IMR-90 (cell line): Measurements from ENCODE around the gene ADCY4. TPM values are rescaled to one million over a fixed set of nuclear protein-coding genes. Genes with fewer than 3 reads are reported as not detected.

Source experiments
- ATAC-seq: fragments of 200-7000 bp; cut with Tn5 transposase; 2 replicates; pipeline ENCODE4 v1.9.1; 2020; ENCODE audit warnings: low read depth, mild to moderate bottlenecking, moderate library complexity
- BruUV-seq: library from RNA; stranded (reverse); fragments of 400-500 nt; replicated peaks from 2 replicates; lab custom pipeline; 2021; lab: Mats Ljungman, UMichigan
- CTCF ChIA-PET: fragments of 300-600 bp; formaldehyde crosslinking; extraction: SDS; loops from one replicate; lab custom pipeline; 2021; ENCODE audit warnings: antibody characterized with exemption; lab: Yijun Ruan, JAX
- POLR2A ChIA-PET: fragments of 300-600 bp; sonication (Branson Sonifier 250); formaldehyde crosslinking; loops from one replicate; lab custom pipeline; 2022; ENCODE audit warnings: antibody characterized with exemption; ENCODE audit not compliant: unreplicated experiment; lab: Charles Lee
- DNase-seq: peaks from one replicate; pipeline ENCODE4 v3.0.0; 2013
- H2AFZ ChIP-seq: replicated peaks from 2 replicates; pipeline ENCODE3; 2013; ENCODE audit warnings: low read length, mild to moderate bottlenecking; ENCODE audit not compliant: poor library complexity
- H2AK5ac ChIP-seq: 2 replicates; pipeline ENCODE4 v1.6.1; 2013; ENCODE audit warnings: low read depth, low read length, inconsistent platforms
- H2AK9ac ChIP-seq: replicated peaks from 2 replicates; pipeline ENCODE3; 2013; ENCODE audit warnings: mild to moderate bottlenecking, low read depth, low read length, moderate library complexity; ENCODE audit not compliant: poor library complexity
- H2BK120ac ChIP-seq: 2 replicates; pipeline ENCODE4 v1.6.1; 2013; ENCODE audit warnings: low read depth, low read length, inconsistent platforms
- H2BK15ac ChIP-seq: 3 replicates; pipeline ENCODE4 v1.6.1; 2013; ENCODE audit warnings: low read depth, low read length, inconsistent platforms
- H2BK20ac ChIP-seq: 2 replicates; pipeline ENCODE4 v1.6.1; 2013; ENCODE audit warnings: low read depth, mild to moderate bottlenecking, inconsistent platforms, low read length, moderate library complexity
- H2BK5ac ChIP-seq: 2 replicates; pipeline ENCODE4 v1.6.1; 2013; ENCODE audit warnings: mild to moderate bottlenecking, low read depth, low read length, inconsistent platforms; ENCODE audit not compliant: poor library complexity, severe bottlenecking
- H3K14ac ChIP-seq: replicated peaks from 2 replicates; pipeline ENCODE4 v1.6.1; 2013; ENCODE audit warnings: low read depth, low read length, inconsistent platforms
- H3K18ac ChIP-seq: 2 replicates; pipeline ENCODE4 v1.6.1; 2013; ENCODE audit warnings: low read depth, low read length, control low read depth
- H3K23ac ChIP-seq: 2 replicates; pipeline ENCODE4 v1.6.1; 2013; ENCODE audit warnings: low read depth, low read length, inconsistent platforms
- H3K27ac ChIP-seq: 2 replicates; pipeline ENCODE4 v1.5.1; 2013; ENCODE audit warnings: mild to moderate bottlenecking, control low read depth, low read length; ENCODE audit not compliant: insufficient read depth
- H3K27me3 ChIP-seq: 2 replicates; pipeline ENCODE4 v1.6.1; 2013; ENCODE audit warnings: low read length; ENCODE audit not compliant: control insufficient read depth, insufficient read depth
- H3K36me3 ChIP-seq: 2 replicates; pipeline ENCODE4 v1.6.1; 2013; ENCODE audit warnings: low read length, mixed read lengths; ENCODE audit not compliant: control insufficient read depth, insufficient read depth
- H3K4ac ChIP-seq: 2 replicates; pipeline ENCODE4 v1.6.1; 2013; ENCODE audit warnings: low read depth, low read length, inconsistent platforms
- H3K4me1 ChIP-seq: 2 replicates; pipeline ENCODE4 v1.6.1; 2013; ENCODE audit warnings: low read length, mixed read lengths; ENCODE audit not compliant: control insufficient read depth, insufficient read depth
- H3K4me2 ChIP-seq: 2 replicates; pipeline ENCODE4 v1.6.1; 2013; ENCODE audit warnings: low read depth, mild to moderate bottlenecking, control low read depth, low read length, moderate library complexity
- H3K4me3 ChIP-seq: 2 replicates; pipeline ENCODE4 v1.5.1; 2013; ENCODE audit warnings: low read depth, mild to moderate bottlenecking, control low read depth, low read length, moderate library complexity; ENCODE audit not compliant: insufficient read depth
- H3K56ac ChIP-seq: 2 replicates; pipeline ENCODE4 v1.6.1; 2013; ENCODE audit warnings: low read length, inconsistent platforms; ENCODE audit not compliant: insufficient read depth; ENCODE audit errors: extremely low read depth
- H3K79me1 ChIP-seq, 2 experiments: 2 replicates each; pipeline ENCODE4 v1.6.1; 2013; ENCODE audit warnings: low read length in 2 of 2, inconsistent platforms in 1 of 2, low read depth in 1 of 2
- H3K9ac ChIP-seq: 2 replicates; pipeline ENCODE4 v1.6.1; 2013; ENCODE audit warnings: low read depth, low read length, control low read depth
- H3K9me1 ChIP-seq: 2 replicates; pipeline ENCODE4 v1.6.1; 2013; ENCODE audit warnings: low read length, inconsistent platforms; ENCODE audit not compliant: insufficient read depth
- H3K9me3 ChIP-seq: 2 replicates; pipeline ENCODE4 v1.6.1; 2013; ENCODE audit warnings: low read length; ENCODE audit not compliant: control insufficient read depth, insufficient read depth
- H4K20me1 ChIP-seq: 2 replicates; pipeline ENCODE4 v1.6.1; 2013; ENCODE audit warnings: low read length, inconsistent platforms; ENCODE audit not compliant: insufficient read depth
- H4K5ac ChIP-seq: 2 replicates; pipeline ENCODE4 v1.6.1; 2013; ENCODE audit warnings: mild to moderate bottlenecking, low read depth, low read length, control low read depth
- H4K8ac ChIP-seq, 2 experiments: 2 replicates each; pipeline ENCODE4 v1.6.1; 2013; ENCODE audit warnings: low read depth in 2 of 2, low read length in 2 of 2, control low read depth in 1 of 2, inconsistent platforms in 1 of 2
- H4K91ac ChIP-seq: 2 replicates; pipeline ENCODE4 v1.6.1; 2013; ENCODE audit warnings: low read depth, low read length, inconsistent platforms; ENCODE audit not compliant: insufficient read depth
- BHLHE40 ChIP-seq: fragments of 150-350 bp; IDR thresholded peaks from 2 replicates; pipeline ENCODE4 v1.6.1; 2016; ENCODE audit warnings: mild to moderate bottlenecking, low read depth, low read length
- CEBPB ChIP-seq: IDR thresholded peaks from 2 replicates; pipeline ENCODE4 v1.6.1; 2012; ENCODE audit warnings: low read depth, low read length, improper control_type of control experiment
- CHD1 ChIP-seq: IDR thresholded peaks from 2 replicates; pipeline ENCODE4 v1.6.1; 2012; ENCODE audit warnings: low read depth, low read length, improper control_type of control experiment
- FOS ChIP-seq: fragments of 150-350 bp; IDR thresholded peaks from 2 replicates; pipeline ENCODE4 v1.6.1; 2016; ENCODE audit warnings: low read depth, low read length
- MAFK ChIP-seq: IDR thresholded peaks from 2 replicates; pipeline ENCODE4 v1.6.1; 2012; ENCODE audit warnings: low read depth, low read length, improper control_type of control experiment
- MAZ ChIP-seq: IDR thresholded peaks from 2 replicates; pipeline ENCODE4 v1.6.1; 2012; ENCODE audit warnings: low read depth, mild to moderate bottlenecking, low read length, improper control_type of control experiment, moderate library complexity, borderline replicate concordance
- MXI1 ChIP-seq: IDR thresholded peaks from 2 replicates; pipeline ENCODE4 v1.6.1; 2012; ENCODE audit warnings: low read depth, mild to moderate bottlenecking, low read length, moderate library complexity, borderline replicate concordance
- NFE2L2 ChIP-seq: fragments of 150-350 bp; IDR thresholded peaks from 2 replicates; pipeline ENCODE4 v1.6.1; 2016; ENCODE audit warnings: low read depth, mild to moderate bottlenecking, low read length
- POLR2A ChIP-seq: IDR thresholded peaks from 2 replicates; pipeline ENCODE4 v1.6.1; 2012; ENCODE audit warnings: mild to moderate bottlenecking, low read depth, low read length
- RAD21 ChIP-seq: IDR thresholded peaks from 2 replicates; pipeline ENCODE4 v1.6.1; 2012; ENCODE audit warnings: low read length, improper control_type of control experiment
- RCOR1 ChIP-seq: IDR thresholded peaks from 2 replicates; pipeline ENCODE4 v1.6.1; 2012; ENCODE audit warnings: mild to moderate bottlenecking, low read length, improper control_type of control experiment; ENCODE audit not compliant: insufficient replicate concordance
- RFX5 ChIP-seq: IDR thresholded peaks from 2 replicates; pipeline ENCODE4 v1.8.0; 2012; ENCODE audit warnings: low read depth, mild to moderate bottlenecking, low read length, moderate library complexity
- SMC3 ChIP-seq: fragments of 150-350 bp; IDR thresholded peaks from 2 replicates; pipeline ENCODE4 v1.6.1; 2016; ENCODE audit warnings: low read depth, mild to moderate bottlenecking, antibody characterized with exemption, low read length, moderate library complexity
- WGBS, 2 experiments: methylation state at CpG; one replicate each; pipeline versions ENCODE4 v1.1.5 to v1.1.7; 2013; ENCODE audit warnings: missing lambda C conversion rate in 2 of 2; ENCODE audit not compliant: insufficient read length in 1 of 2; ENCODE audit errors: extremely low coverage in 2 of 2; 5-methylcytosine and 5-hydroxymethylcytosine counted together
- dilution Hi-C: fragments of 300-500 bp; cut with HindIII; formaldehyde crosslinking; loops from one replicate; pipeline ENCODE4 v1.14.3; 2018; ENCODE audit warnings: low sequenced_read_pairs; ENCODE audit not compliant: unreplicated experiment
- in situ Hi-C: fragments of 300-500 bp; cut with MboI; formaldehyde crosslinking; loops from 3 replicates; pipeline ENCODE4 v1.14.3; 2019; ENCODE audit warnings: low sequenced_read_pairs, inconsistent platforms, mixed read lengths
- intact Hi-C: fragments of 100-400 bp; cut with micrococcal nuclease; formaldehyde crosslinking; loops from 2 replicates; pipeline ENCODE4 v1.10.0; 2022
- polyA plus RNA-seq, 3 experiments: library from polyadenylated mRNA; depleted of rRNA; stranded (reverse); fragments of >200 nt; gene quantifications; 2 replicates each; pipeline ENCODE4 v1.2.3, GENCODE V29; 2012; ENCODE audit warnings: low replicate concordance in 1 of 3
- total RNA-seq: library from RNA; depleted of rRNA; stranded (reverse); fragments of >200 nt; gene quantifications from 2 replicates; pipeline ENCODE4 v1.2.3, GENCODE V29; 2012
- TF ChIP-seq, protein P1 (sequence below): conservative IDR thresholded peaks from 2 replicates; pipeline ENCODE4 v1.5.1; 2012; ENCODE audit warnings: mild to moderate bottlenecking, low read depth, low read length, improper control_type of control experiment
- TF ChIP-seq, protein P2 (sequence below): fragments of 150-350 bp; IDR thresholded peaks from 2 replicates; pipeline ENCODE4 v1.6.1; 2016; ENCODE audit warnings: low read depth, mild to moderate bottlenecking, low read length, moderate library complexity, borderline replicate concordance
- TF ChIP-seq, protein P3 (sequence below): fragments of 150-350 bp; IDR thresholded peaks from 2 replicates; pipeline ENCODE4 v1.6.1; 2017; ENCODE audit warnings: mild to moderate bottlenecking, antibody characterized with exemption, low read length, low read depth

ADCY4 gene
- total and polyA plus RNA-seq, 2 of the 4 experiments (the other 2 are of a cell fraction) = not detected

DNA sequence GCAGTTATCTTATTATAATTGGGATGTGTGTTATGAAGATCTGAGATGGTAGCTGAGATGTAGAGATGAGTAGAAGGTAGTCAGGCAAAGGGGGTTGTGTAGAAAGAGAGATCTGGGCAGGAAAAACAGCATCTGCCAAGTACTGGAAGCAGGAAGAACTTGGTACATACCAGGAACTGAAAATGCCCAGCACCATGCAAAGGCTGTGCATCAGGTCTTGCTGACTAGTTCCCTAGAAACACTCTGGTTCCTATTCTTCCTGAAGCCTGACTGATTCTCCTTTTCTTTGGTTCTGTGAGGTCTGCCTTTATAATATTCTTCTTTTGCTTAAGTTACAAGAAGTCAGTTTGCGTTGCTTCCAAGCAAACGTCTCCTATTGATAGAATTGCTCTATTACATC, 26.5 kb upstream of the ADCY4 start:
- Histone ChIP-seq H3K14ac (no peak overlapping the region), H2AK5ac (no peak overlapping the region), H3K4ac (no peak overlapping the region), H2BK120ac (no peak overlapping the region), H3K9me1 (peaks cover 4% of the 10 kb centered on the region; the same call in 1 of the 2 replicates), H2BK20ac (no peak overlapping the region), H3K56ac (0 out of 2 replicates have a peak overlapping the region, but pooled peaks have one; percentile 5), H2BK5ac (no peak overlapping the region), H3K79me1 (no peaks in the 10 kb centered on the region), H3K4me1 (peaks cover 5% of the 10 kb centered on the region; the same call in 1 of the 2 replicates), H3K9me3 (no peaks in the 10 kb centered on the region), H3K36me3 (no peaks in the 10 kb centered on the region), H3K23ac (no peak overlapping the region), H2AFZ (no peak overlapping the region), H3K18ac (no peak overlapping the region), H4K5ac (no peak overlapping the region), H3K27me3 (no peaks in the 10 kb centered on the region; the same call in 1 of the 2 replicates), H3K4me2 (no peak overlapping the region), H2AK9ac (no peak overlapping the region), H4K91ac (no peak overlapping the region), H3K4me3 (no peak overlapping the region), H3K27ac (no peak overlapping the region), H2BK15ac (no peak overlapping the region), H3K9ac (no peak overlapping the region), H4K8ac (no peak overlapping the region), H4K20me1 (no peaks in the 10 kb centered on the region)
- CTCF ChIA-PET = interaction anchor here (1.3 to 3.0 kb wide), 2 partner anchors 28 to 70 kb away, joined by 6 to 13 read pairs; no protein-coding TSS in a partner anchor
- TF ChIP-seq MXI1 (no peak), RFX5 (no peak), BHLHE40 (no peak), RAD21 (no peak), CHD1 (no peak), POLR2A (no peak), CEBPB (no peak), NFE2L2 (no peak), MAZ (no peak), SMC3 (no peak), RCOR1 (no peak), MAFK (no peak), FOS (no peak)
- TF ChIP-seq, protein P1, sequence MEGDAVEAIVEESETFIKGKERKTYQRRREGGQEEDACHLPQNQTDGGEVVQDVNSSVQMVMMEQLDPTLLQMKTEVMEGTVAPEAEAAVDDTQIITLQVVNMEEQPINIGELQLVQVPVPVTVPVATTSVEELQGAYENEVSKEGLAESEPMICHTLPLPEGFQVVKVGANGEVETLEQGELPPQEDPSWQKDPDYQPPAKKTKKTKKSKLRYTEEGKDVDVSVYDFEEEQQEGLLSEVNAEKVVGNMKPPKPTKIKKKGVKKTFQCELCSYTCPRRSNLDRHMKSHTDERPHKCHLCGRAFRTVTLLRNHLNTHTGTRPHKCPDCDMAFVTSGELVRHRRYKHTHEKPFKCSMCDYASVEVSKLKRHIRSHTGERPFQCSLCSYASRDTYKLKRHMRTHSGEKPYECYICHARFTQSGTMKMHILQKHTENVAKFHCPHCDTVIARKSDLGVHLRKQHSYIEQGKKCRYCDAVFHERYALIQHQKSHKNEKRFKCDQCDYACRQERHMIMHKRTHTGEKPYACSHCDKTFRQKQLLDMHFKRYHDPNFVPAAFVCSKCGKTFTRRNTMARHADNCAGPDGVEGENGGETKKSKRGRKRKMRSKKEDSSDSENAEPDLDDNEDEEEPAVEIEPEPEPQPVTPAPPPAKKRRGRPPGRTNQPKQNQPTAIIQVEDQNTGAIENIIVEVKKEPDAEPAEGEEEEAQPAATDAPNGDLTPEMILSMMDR = no peak
- TF ChIP-seq, protein P2, sequence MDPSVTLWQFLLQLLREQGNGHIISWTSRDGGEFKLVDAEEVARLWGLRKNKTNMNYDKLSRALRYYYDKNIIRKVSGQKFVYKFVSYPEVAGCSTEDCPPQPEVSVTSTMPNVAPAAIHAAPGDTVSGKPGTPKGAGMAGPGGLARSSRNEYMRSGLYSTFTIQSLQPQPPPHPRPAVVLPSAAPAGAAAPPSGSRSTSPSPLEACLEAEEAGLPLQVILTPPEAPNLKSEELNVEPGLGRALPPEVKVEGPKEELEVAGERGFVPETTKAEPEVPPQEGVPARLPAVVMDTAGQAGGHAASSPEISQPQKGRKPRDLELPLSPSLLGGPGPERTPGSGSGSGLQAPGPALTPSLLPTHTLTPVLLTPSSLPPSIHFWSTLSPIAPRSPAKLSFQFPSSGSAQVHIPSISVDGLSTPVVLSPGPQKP = no peak
- TF ChIP-seq, protein P3, sequence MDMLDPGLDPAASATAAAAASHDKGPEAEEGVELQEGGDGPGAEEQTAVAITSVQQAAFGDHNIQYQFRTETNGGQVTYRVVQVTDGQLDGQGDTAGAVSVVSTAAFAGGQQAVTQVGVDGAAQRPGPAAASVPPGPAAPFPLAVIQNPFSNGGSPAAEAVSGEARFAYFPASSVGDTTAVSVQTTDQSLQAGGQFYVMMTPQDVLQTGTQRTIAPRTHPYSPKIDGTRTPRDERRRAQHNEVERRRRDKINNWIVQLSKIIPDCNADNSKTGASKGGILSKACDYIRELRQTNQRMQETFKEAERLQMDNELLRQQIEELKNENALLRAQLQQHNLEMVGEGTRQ = no peak
- no peak for DNase-seq
- no TSS peak for BruUV-seq
- POLR2A ChIA-PET = interaction anchor here (0.6 kb wide), 1 partner anchor 78 kb away, joined by 3 read pairs; no protein-coding TSS in a partner anchor
- no CpG with 5 or more reads among the region's 2 CpGs for WGBS, 2 experiments
- in situ Hi-C loops (loop anchor here (10.0 kb wide), 1 partner anchor 73 kb away; no protein-coding TSS in a partner anchor), intact Hi-C loops (no loop called here), dilution Hi-C loops (no loop called here)
- no peak for ATAC-seq
